SK-N-MC (cell line): Measurements from ENCODE around the gene CLEC4G.

Source experiments
- EZH2 ChIP-seq: fragments of 200-600 bp; sonication (generic); IDR thresholded peaks from one replicate; pipeline ENCODE4 v1.6.1; 2017; ENCODE audit warnings: antibody characterized with exemption
- FOXP2 ChIP-seq: optimal IDR thresholded peaks from 2 replicates; pipeline ENCODE3; 2011; ENCODE audit warnings: mild to moderate bottlenecking, moderate library complexity; ENCODE audit not compliant: insufficient read depth; ENCODE audit errors: extremely low read length, control extremely low read depth
- POLR2AphosphoS5 ChIP-seq: IDR thresholded peaks from 2 replicates; pipeline ENCODE4 v1.6.1; 2012; ENCODE audit warnings: mild to moderate bottlenecking, low read depth, low read length, borderline replicate concordance

DNA sequence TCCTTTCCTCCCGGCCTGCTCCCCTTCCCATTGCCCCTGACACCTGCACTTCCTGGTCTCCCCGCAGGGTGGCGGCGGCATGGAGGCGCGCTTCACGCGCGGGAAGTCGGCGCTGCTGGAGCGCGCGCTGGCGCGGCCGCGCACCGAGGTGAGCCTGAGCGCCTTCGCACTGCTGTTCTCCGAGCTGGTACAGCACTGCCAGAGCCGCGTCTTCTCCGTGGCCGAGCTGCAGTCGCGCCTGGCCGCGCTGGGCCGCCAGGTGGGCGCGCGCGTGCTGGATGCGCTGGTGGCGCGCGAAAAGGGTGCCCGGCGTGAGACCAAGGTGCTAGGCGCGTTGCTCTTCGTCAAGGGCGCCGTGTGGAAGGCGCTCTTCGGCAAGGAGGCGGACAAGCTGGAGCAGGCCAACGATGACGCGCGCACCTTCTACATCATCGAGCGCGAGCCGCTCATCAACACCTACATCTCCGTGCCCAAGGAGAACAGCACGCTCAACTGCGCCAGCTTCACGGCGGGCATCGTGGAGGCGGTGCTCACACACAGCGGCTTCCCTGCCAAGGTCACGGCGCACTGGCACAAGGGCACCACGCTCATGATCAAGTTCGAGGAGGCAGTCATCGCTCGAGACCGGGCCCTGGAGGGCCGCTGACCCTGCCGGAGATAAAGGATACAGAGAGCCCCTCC lies 49.6 kb downstream of the CLEC4G start:
- TF ChIP-seq EZH2: no peak
- TF ChIP-seq POLR2AphosphoS5: no peak
- TF ChIP-seq FOXP2: no peak
